ENCODE data around the gene NR3C2. TPM values are rescaled to one million over a fixed set of nuclear protein-coding genes. Genes with fewer than 3 reads are reported as not detected.

Gene NR3C2
- total RNA-seq, 1 donor from 2014 or later = 2.5 TPM

- Mint-ChIP-seq H3K27ac (ENCODE audit: unreplicated experiment) (no peak overlapping the region), H3K9me3 (ENCODE audit: unreplicated experiment) (no peaks in the 10 kb centered on the region), H3K4me3 (ENCODE audit: unreplicated experiment) (no peak overlapping the region), H3K4me1 (ENCODE audit: low read depth, unreplicated experiment) (no peaks in the 10 kb centered on the region), H3K36me3 (ENCODE audit: low read depth, unreplicated experiment) (no peaks in the 10 kb centered on the region), H3K27me3 (ENCODE audit: low read depth, unreplicated experiment) (no peaks in the 10 kb centered on the region)
- H4K20me1 ChIP-seq (ENCODE audit: insufficient read depth, low read length) = no peaks in the 10 kb centered on the region
- no peak overlapping the region for H3K4me2 ChIP-seq (ENCODE audit: low read length)
- H3K4me3 ChIP-seq (ENCODE audit: insufficient read depth, low read depth, low read length) = no peak overlapping the region
- H3K36me3 ChIP-seq (ENCODE audit: insufficient read depth, low read length) = no peaks in the 10 kb centered on the region
- DNase-seq (ENCODE audit: low read depth) = no peak
- TF ChIP-seq EZH2 (IDR thresholded peaks at IDR 0.05; ENCODE audit: insufficient read depth, low read length) = no peak
- TF ChIP-seq, protein P1, sequence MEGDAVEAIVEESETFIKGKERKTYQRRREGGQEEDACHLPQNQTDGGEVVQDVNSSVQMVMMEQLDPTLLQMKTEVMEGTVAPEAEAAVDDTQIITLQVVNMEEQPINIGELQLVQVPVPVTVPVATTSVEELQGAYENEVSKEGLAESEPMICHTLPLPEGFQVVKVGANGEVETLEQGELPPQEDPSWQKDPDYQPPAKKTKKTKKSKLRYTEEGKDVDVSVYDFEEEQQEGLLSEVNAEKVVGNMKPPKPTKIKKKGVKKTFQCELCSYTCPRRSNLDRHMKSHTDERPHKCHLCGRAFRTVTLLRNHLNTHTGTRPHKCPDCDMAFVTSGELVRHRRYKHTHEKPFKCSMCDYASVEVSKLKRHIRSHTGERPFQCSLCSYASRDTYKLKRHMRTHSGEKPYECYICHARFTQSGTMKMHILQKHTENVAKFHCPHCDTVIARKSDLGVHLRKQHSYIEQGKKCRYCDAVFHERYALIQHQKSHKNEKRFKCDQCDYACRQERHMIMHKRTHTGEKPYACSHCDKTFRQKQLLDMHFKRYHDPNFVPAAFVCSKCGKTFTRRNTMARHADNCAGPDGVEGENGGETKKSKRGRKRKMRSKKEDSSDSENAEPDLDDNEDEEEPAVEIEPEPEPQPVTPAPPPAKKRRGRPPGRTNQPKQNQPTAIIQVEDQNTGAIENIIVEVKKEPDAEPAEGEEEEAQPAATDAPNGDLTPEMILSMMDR (IDR thresholded peaks at IDR 0.05; ENCODE audit: insufficient read depth, low read depth, low read length) = no peak
- no peaks in the 10 kb centered on the region for H3K27me3 ChIP-seq (ENCODE audit: insufficient read depth, low read length)
- no peak overlapping the region for H2AFZ ChIP-seq (ENCODE audit: low read depth, low read length)
- no peaks in the 10 kb centered on the region for H3K9me3 ChIP-seq (ENCODE audit: insufficient read depth, low read depth, low read length)
- H3K9ac ChIP-seq (ENCODE audit: low read length) = no peak overlapping the region
- FAIRE-seq = no peak
- H3K4me1 ChIP-seq (ENCODE audit: insufficient read depth, low read length) = no peaks in the 10 kb centered on the region
- no peaks in the 10 kb centered on the region for H3K79me2 ChIP-seq (ENCODE audit: insufficient read depth, low read length)
- no peak overlapping the region for H3K27ac ChIP-seq (ENCODE audit: low read depth, low read length)
Measured at GRCh38 chr4:148395771-148396170, 46.4 kb downstream of the NR3C2 start.

GRCh38 chr4:148391056-148391455 lies 51.2 kb downstream of the NR3C2 start:
- Histone ChIP-seq H2AFZ (ENCODE audit: low read depth, low read length) (no peak overlapping the region), H3K36me3 (ENCODE audit: insufficient read depth, low read length) (no peaks in the 10 kb centered on the region), H3K9me3 (ENCODE audit: insufficient read depth, low read depth, low read length) (no peaks in the 10 kb centered on the region), H3K79me2 (ENCODE audit: insufficient read depth, low read length) (no peaks in the 10 kb centered on the region), H3K9ac (ENCODE audit: low read length) (no peak overlapping the region), H4K20me1 (ENCODE audit: insufficient read depth, low read length) (no peaks in the 10 kb centered on the region), H3K4me2 (ENCODE audit: low read length) (no peak overlapping the region), H3K27me3 (ENCODE audit: insufficient read depth, low read length) (no peaks in the 10 kb centered on the region), H3K27ac (ENCODE audit: low read depth, low read length) (no peak overlapping the region), H3K4me3 (ENCODE audit: insufficient read depth, low read depth, low read length) (no peak overlapping the region), H3K4me1 (ENCODE audit: insufficient read depth, low read length) (no peaks in the 10 kb centered on the region)
- H3K9me3 Mint-ChIP-seq (ENCODE audit: unreplicated experiment) = peaks cover 1% of the 10 kb centered on the region
- DNase-seq (ENCODE audit: low read depth) (no peak), FAIRE-seq (no peak)
- no peak for TF ChIP-seq EZH2 (IDR thresholded peaks at IDR 0.05; ENCODE audit: insufficient read depth, low read length)
- TF ChIP-seq, protein P1 (IDR thresholded peaks at IDR 0.05; ENCODE audit: insufficient read depth, low read depth, low read length) = no peak
- H3K4me1 Mint-ChIP-seq (ENCODE audit: low read depth, unreplicated experiment) = no peaks in the 10 kb centered on the region
- no peak overlapping the region for H3K4me3 Mint-ChIP-seq (ENCODE audit: unreplicated experiment)
- no peaks in the 10 kb centered on the region for H3K36me3 Mint-ChIP-seq (ENCODE audit: low read depth, unreplicated experiment)
- H3K27ac Mint-ChIP-seq (ENCODE audit: unreplicated experiment) = no peak overlapping the region
- H3K27me3 Mint-ChIP-seq (ENCODE audit: low read depth, unreplicated experiment) = no peaks in the 10 kb centered on the region

GRCh38 chr4:148390311-148390710 lies 51.9 kb downstream of the NR3C2 start:
- FAIRE-seq = no peak

More at GRCh38 chr4:148390311-148390710, 51.9 kb downstream of the NR3C2 start:
- no peak overlapping the region for H3K4me3 ChIP-seq (ENCODE audit: insufficient read depth, low read depth, low read length)
- Mint-ChIP-seq H3K4me1 (ENCODE audit: low read depth, unreplicated experiment) (no peaks in the 10 kb centered on the region), H3K36me3 (ENCODE audit: low read depth, unreplicated experiment) (no peaks in the 10 kb centered on the region), H3K27ac (ENCODE audit: unreplicated experiment) (no peak overlapping the region), H3K4me3 (ENCODE audit: unreplicated experiment) (no peak overlapping the region), H3K9me3 (ENCODE audit: unreplicated experiment) (peaks cover 2% of the 10 kb centered on the region), H3K27me3 (ENCODE audit: low read depth, unreplicated experiment) (no peaks in the 10 kb centered on the region)
- no peak for DNase-seq (ENCODE audit: low read depth)
- H2AFZ ChIP-seq (ENCODE audit: low read depth, low read length) = no peak overlapping the region
- no peaks in the 10 kb centered on the region for H3K9me3 ChIP-seq (ENCODE audit: insufficient read depth, low read depth, low read length)
- H3K36me3 ChIP-seq (ENCODE audit: insufficient read depth, low read length) = no peaks in the 10 kb centered on the region
- no peak overlapping the region for H3K4me2 ChIP-seq (ENCODE audit: low read length)
- H3K4me1 ChIP-seq (ENCODE audit: insufficient read depth, low read length) = no peaks in the 10 kb centered on the region
- no peaks in the 10 kb centered on the region for H4K20me1 ChIP-seq (ENCODE audit: insufficient read depth, low read length)
- H3K27me3 ChIP-seq (ENCODE audit: insufficient read depth, low read length) = no peaks in the 10 kb centered on the region
- no peaks in the 10 kb centered on the region for H3K79me2 ChIP-seq (ENCODE audit: insufficient read depth, low read length)
- no peak overlapping the region for H3K27ac ChIP-seq (ENCODE audit: low read depth, low read length)
- H3K9ac ChIP-seq (ENCODE audit: low read length) = no peak overlapping the region
- no peak for TF ChIP-seq EZH2 (IDR thresholded peaks at IDR 0.05; ENCODE audit: insufficient read depth, low read length)
- TF ChIP-seq, protein P1 (IDR thresholded peaks at IDR 0.05; ENCODE audit: insufficient read depth, low read depth, low read length) = no peak
